Endothelial cell of umbilical vein (primary cell): Measurements from ENCODE around the gene RAC3. TPM values are rescaled to one million over a fixed set of nuclear protein-coding genes. Genes with fewer than 3 reads are reported as not detected.

ENCODE experiments used
- BruUV-seq: library from RNA; stranded (reverse); fragments of 400-500 nt; replicated peaks from 2 replicates; lab custom pipeline; 2021; lab: Mats Ljungman, UMichigan
- CTCF ChIA-PET: fragments of 300-600, 350-600 bp; sonication (Branson Sonifier 250); formaldehyde crosslinking; loops from one replicate; lab custom pipeline; 2021; ENCODE audit warnings: antibody characterized with exemption, inconsistent platforms; lab: Charles Lee
- POLR2A ChIA-PET: fragments of 300-600, 350-600 bp; sonication (Branson Sonifier 250); formaldehyde crosslinking; loops from one replicate; lab custom pipeline; 2021; ENCODE audit warnings: antibody characterized with exemption, inconsistent platforms; lab: Charles Lee
- DNase-seq: peaks from one replicate; pipeline ENCODE4 v3.0.0-alpha.2; 2011; ENCODE audit warnings: low read depth, low spot score
- FAIRE-seq: peaks from 2 replicates; lab custom pipeline; 2011; peaks lifted over from hg19 to GRCh38; lab: Jason Lieb, UNC
- H2AFZ ChIP-seq: 2 replicates; pipeline ENCODE4 v1.6.0; 2012; ENCODE audit warnings: low read depth, low read length, control low read depth, inconsistent platforms
- H3K27ac ChIP-seq: 2 replicates; pipeline ENCODE4 v1.5.1; 2011; ENCODE audit warnings: low read depth, mild to moderate bottlenecking, control low read depth, low read length, moderate library complexity; ENCODE audit not compliant: insufficient read depth
- H3K27me3 ChIP-seq, 2 experiments: 2 replicates each; pipeline versions ENCODE4 v1.6.0 to v1.6.1; 2011; ENCODE audit warnings: low read length in 2 of 2, mixed read lengths in 1 of 2; ENCODE audit not compliant: control insufficient read depth in 2 of 2, insufficient read depth in 2 of 2
- H3K36me3 ChIP-seq, 2 experiments: 2 replicates in 1 of 2; 3 replicates in 1 of 2; pipeline ENCODE4 v1.5.1; 2011; ENCODE audit warnings: low read length in 2 of 2, mild to moderate bottlenecking in 1 of 2, moderate library complexity in 1 of 2; ENCODE audit not compliant: control insufficient read depth in 2 of 2, insufficient read depth in 2 of 2; ENCODE audit errors: extremely low read depth in 1 of 2
- H3K4me1 ChIP-seq: 3 replicates; pipeline ENCODE4 v1.5.1; 2011; ENCODE audit warnings: mild to moderate bottlenecking, low read length; ENCODE audit not compliant: control insufficient read depth, insufficient read depth; ENCODE audit errors: extremely low read depth
- H3K4me2 ChIP-seq: 2 replicates; pipeline ENCODE4 v1.6.1; 2011; ENCODE audit warnings: low read length, control low read depth, mixed read lengths; ENCODE audit not compliant: insufficient read depth
- H3K4me3 ChIP-seq, 3 experiments: fragments of 200-600 bp in 1 of 3; sonication (generic), shearing (Covaris generic) in 1 of 3; replicated peaks in 1 of 3; 2 replicates each; pipeline ENCODE4 v1.5.1; 2011 to 2016; ENCODE audit warnings: control low read depth in 3 of 3, low read length in 3 of 3, mild to moderate bottlenecking in 2 of 3, inconsistent platforms in 1 of 3, low read depth in 1 of 3, moderate library complexity in 1 of 3; ENCODE audit not compliant: insufficient read depth in 1 of 3
- H3K79me2 ChIP-seq: 2 replicates; pipeline ENCODE4 v1.6.0; 2012; ENCODE audit warnings: low read length, inconsistent platforms; ENCODE audit not compliant: control insufficient read depth, insufficient read depth
- H3K9ac ChIP-seq: replicated peaks from 2 replicates; pipeline ENCODE3; 2011; ENCODE audit warnings: low read length, control low read depth; ENCODE audit not compliant: insufficient read depth; ENCODE audit errors: extremely low read depth
- H3K9me1 ChIP-seq: replicated peaks from 3 replicates; pipeline ENCODE4 v1.6.0; 2011; ENCODE audit warnings: mild to moderate bottlenecking, low read length; ENCODE audit not compliant: control insufficient read depth, insufficient read depth; ENCODE audit errors: extremely low read depth
- H3K9me3 ChIP-seq: replicated peaks from 2 replicates; pipeline ENCODE4 v1.5.1; 2012; ENCODE audit warnings: low read length, inconsistent platforms; ENCODE audit not compliant: control insufficient read depth, insufficient read depth
- H4K20me1 ChIP-seq: replicated peaks from 2 replicates; pipeline ENCODE3; 2011; ENCODE audit warnings: mild to moderate bottlenecking, low read length; ENCODE audit not compliant: control insufficient read depth, insufficient read depth; ENCODE audit errors: extremely low read depth
- EZH2 ChIP-seq: IDR thresholded peaks from 2 replicates; pipeline ENCODE4 v1.6.1; 2012; ENCODE audit warnings: borderline replicate concordance, low read depth, mild to moderate bottlenecking, moderate library complexity, low read length, inconsistent platforms; ENCODE audit not compliant: severe bottlenecking
- FOS ChIP-seq: IDR thresholded peaks from 2 replicates; pipeline ENCODE4 v1.6.1; 2011; ENCODE audit warnings: mild to moderate bottlenecking, low read length, moderate library complexity, borderline replicate concordance; ENCODE audit not compliant: insufficient read depth
- GATA2 ChIP-seq: IDR thresholded peaks from 2 replicates; pipeline ENCODE4 v1.7.0; 2011; ENCODE audit warnings: low read depth, mild to moderate bottlenecking, moderate library complexity, mixed read lengths, low read length; ENCODE audit not compliant: insufficient read length, insufficient read depth
- JUN ChIP-seq: IDR thresholded peaks from 2 replicates; pipeline ENCODE4 v1.6.1; 2011; ENCODE audit warnings: borderline replicate concordance, low read depth; ENCODE audit not compliant: insufficient read length, insufficient read depth
- MYC ChIP-seq: IDR thresholded peaks from one replicate; pipeline ENCODE4 v1.6.1; 2011; ENCODE audit warnings: mild to moderate bottlenecking, low read depth, low read length
- POLR2A ChIP-seq: IDR thresholded peaks from 2 replicates; pipeline ENCODE4 v1.6.1; 2012; ENCODE audit warnings: low read depth, mild to moderate bottlenecking, control low read depth, low read length
- POLR2AphosphoS5 ChIP-seq: IDR thresholded peaks from 2 replicates; pipeline ENCODE4 v1.6.1; 2012; ENCODE audit warnings: low read depth, mild to moderate bottlenecking, control low read depth, low read length, moderate library complexity; ENCODE audit not compliant: insufficient read depth
- dilution Hi-C: fragments of 300-500 bp; cut with MboI; formaldehyde crosslinking; loops from one replicate; pipeline ENCODE4 v1.15.0; 2019; ENCODE audit warnings: low sequenced_read_pairs; ENCODE audit not compliant: extremely low pct_ligation_motif_present
- intact Hi-C: fragments of 100-400 bp; cut with micrococcal nuclease; formaldehyde crosslinking; loops from one replicate; pipeline ENCODE4 v1.10.0; 2022
- polyA plus RNA-seq, 4 experiments: library from polyadenylated mRNA; depleted of rRNA in 3 of 4; stranded (reverse) in 3 of 4; unstranded in 1 of 4; fragments of >200 nt; gene quantifications; 2 replicates each; pipeline versions ENCODE4 v1.2.1 to v1.2.3, GENCODE V29; 2011 to 2012; ENCODE audit warnings: missing spikeins in 1 of 4
- total RNA-seq: library from RNA; stranded (reverse); gene quantifications from 2 replicates; pipeline ENCODE4 v1.2.3, GENCODE V29; 2021
- TF ChIP-seq, protein P1 (sequence below): IDR thresholded peaks from 2 replicates; pipeline ENCODE4 v1.6.1; 2011; ENCODE audit not compliant: insufficient read depth, insufficient read length
- TF ChIP-seq, protein P2 (sequence below), 2 donors: IDR thresholded peaks; 1 replicate in 1 of 2; 2 replicates in 1 of 2; pipeline ENCODE4 v1.5.1; 2011; ENCODE audit warnings: low read length in 2 of 2, mild to moderate bottlenecking in 2 of 2, moderate library complexity in 2 of 2, control low read depth in 1 of 2, inconsistent platforms in 1 of 2, low read depth in 1 of 2; ENCODE audit not compliant: insufficient read depth in 1 of 2; ENCODE audit errors: extremely low read depth in 1 of 2

RAC3 gene
- total and polyA plus RNA-seq, 2 donors (not counting 3 experiments of a cell fraction or from before 2014, with no cell fraction given), result 34.1 to 56.0 TPM

DNA sequence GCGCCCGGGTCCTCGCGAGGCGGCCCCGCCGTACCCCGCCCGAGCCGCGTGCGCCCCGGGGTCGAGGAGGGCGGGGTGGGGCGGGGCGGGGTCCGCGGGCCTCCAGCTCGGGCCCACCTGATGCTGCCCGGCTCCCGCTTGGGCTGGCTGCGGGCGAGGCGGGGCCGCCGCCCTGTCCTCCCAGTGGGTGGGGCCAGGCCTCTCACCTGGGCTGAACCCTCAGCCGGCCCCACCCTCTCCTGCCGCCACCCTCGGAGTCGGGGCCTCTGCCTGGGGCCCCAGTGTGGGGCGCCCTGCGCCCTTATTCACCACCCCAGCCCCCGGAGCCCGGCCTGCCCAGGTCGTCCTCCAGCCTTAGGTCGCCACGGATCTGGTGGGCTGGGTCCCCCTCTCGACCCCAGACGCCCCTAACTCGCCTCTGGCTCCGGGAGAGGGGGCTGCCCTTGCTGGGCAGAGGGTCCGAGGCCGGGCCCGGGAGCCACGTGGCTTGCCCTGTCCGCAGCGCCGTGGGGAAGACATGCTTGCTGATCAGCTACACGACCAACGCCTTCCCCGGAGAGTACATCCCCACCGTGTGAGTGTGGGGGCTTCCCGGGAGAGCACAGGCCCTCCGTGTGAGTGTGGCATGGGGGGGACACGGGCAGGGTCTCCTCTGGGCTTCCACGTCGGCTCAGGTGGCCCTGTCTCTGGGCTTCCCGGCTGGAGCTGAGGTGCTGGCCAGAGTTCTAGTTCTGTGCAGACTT lies 578 bp downstream of the RAC3 start:
- Histone ChIP-seq H3K27me3 (no peaks in the 10 kb centered on the region), H3K9ac (no peak overlapping the region), H3K27ac (no peak overlapping the region), H3K4me3 (peak overlapping the region; percentile 50 to 62 (median 59)), H3K79me2 (peaks cover 7% of the 10 kb centered on the region), H3K4me2 (peak overlapping the region; percentile 80), H4K20me1 (no peaks in the 10 kb centered on the region), H3K9me3 (no peaks in the 10 kb centered on the region), H3K9me1 (no peaks in the 10 kb centered on the region), H3K36me3 (no peaks in the 10 kb centered on the region), H2AFZ (peak overlapping the region; percentile 59), H3K4me1 (peaks cover 16% of the 10 kb centered on the region)
- TF ChIP-seq POLR2A (no peak), FOS (no peak), GATA2 (no peak), EZH2 (no peak), MYC (no peak), JUN (no peak), POLR2AphosphoS5 (no peak)
- TF ChIP-seq, protein P1, sequence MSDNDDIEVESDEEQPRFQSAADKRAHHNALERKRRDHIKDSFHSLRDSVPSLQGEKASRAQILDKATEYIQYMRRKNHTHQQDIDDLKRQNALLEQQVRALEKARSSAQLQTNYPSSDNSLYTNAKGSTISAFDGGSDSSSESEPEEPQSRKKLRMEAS, result no peak
- TF ChIP-seq, protein P2, sequence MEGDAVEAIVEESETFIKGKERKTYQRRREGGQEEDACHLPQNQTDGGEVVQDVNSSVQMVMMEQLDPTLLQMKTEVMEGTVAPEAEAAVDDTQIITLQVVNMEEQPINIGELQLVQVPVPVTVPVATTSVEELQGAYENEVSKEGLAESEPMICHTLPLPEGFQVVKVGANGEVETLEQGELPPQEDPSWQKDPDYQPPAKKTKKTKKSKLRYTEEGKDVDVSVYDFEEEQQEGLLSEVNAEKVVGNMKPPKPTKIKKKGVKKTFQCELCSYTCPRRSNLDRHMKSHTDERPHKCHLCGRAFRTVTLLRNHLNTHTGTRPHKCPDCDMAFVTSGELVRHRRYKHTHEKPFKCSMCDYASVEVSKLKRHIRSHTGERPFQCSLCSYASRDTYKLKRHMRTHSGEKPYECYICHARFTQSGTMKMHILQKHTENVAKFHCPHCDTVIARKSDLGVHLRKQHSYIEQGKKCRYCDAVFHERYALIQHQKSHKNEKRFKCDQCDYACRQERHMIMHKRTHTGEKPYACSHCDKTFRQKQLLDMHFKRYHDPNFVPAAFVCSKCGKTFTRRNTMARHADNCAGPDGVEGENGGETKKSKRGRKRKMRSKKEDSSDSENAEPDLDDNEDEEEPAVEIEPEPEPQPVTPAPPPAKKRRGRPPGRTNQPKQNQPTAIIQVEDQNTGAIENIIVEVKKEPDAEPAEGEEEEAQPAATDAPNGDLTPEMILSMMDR (IDR thresholded peaks at IDR 0.05; ENCODE audit: extremely low read depth in 1 of 2, insufficient read depth in 1 of 2, low read depth in 1 of 2, low read length in 2 of 2), result no peak
- DNase-seq (no peak), FAIRE-seq (no peak)
- ChIA-PET CTCF (interaction anchor here (1.2 to 4.2 kb wide), 4 partner anchors 11 to 212 kb away, joined by 3 to 127 read pairs (median 21); partner anchors contain the start of genes CENPX and LRRC45), POLR2A (no interaction called here)
- BruUV-seq, result no TSS peak
- dilution Hi-C loops, result no loop called here
- intact Hi-C loops, result loop anchor here (2.0 to 10.0 kb wide), 3 partner anchors 67 to 383 kb away; partner anchors contain the start of genes FASN, HEXD and OGFOD3
